H9 (cell line): ENCODE measurements around the gene DPM2. TPM values are rescaled to one million over a fixed set of nuclear protein-coding genes. Genes with fewer than 3 reads are reported as not detected.

ENCODE experiments used
- DNase-seq: peaks from one replicate; pipeline ENCODE4 v3.0.0-alpha.2; 2017
- H2AFZ ChIP-seq: one replicate; pipeline ENCODE4 v1.6.1; 2013; ENCODE audit warnings: mild to moderate bottlenecking, low read length, control low read depth, moderate library complexity
- H2AK5ac ChIP-seq: 2 replicates; pipeline ENCODE4 v1.6.1; 2013; ENCODE audit warnings: low read length, control low read depth, mixed read lengths; ENCODE audit not compliant: insufficient read length
- H2BK120ac ChIP-seq: one replicate; pipeline ENCODE4 v1.6.1; 2013; ENCODE audit warnings: low read depth, mild to moderate bottlenecking, low read length, control low read depth, inconsistent platforms; ENCODE audit not compliant: poor library complexity, severe bottlenecking
- H2BK12ac ChIP-seq: 2 replicates; pipeline ENCODE4 v1.6.1; 2013; ENCODE audit warnings: low read length, control low read depth, mixed read lengths, low read depth; ENCODE audit not compliant: insufficient read length
- H2BK15ac ChIP-seq: 2 replicates; pipeline ENCODE4 v1.6.1; 2013; ENCODE audit warnings: low read depth, low read length, control low read depth
- H2BK20ac ChIP-seq: one replicate; pipeline ENCODE4 v1.6.1; 2013; ENCODE audit warnings: low read depth, mild to moderate bottlenecking, low read length, control low read depth, inconsistent platforms; ENCODE audit not compliant: poor library complexity, severe bottlenecking
- H2BK5ac ChIP-seq: 2 replicates; pipeline ENCODE4 v1.6.1; 2013; ENCODE audit warnings: low read length, control low read depth, mixed read lengths; ENCODE audit not compliant: insufficient read length
- H3K14ac ChIP-seq: 2 replicates; pipeline ENCODE4 v1.6.1; 2013; ENCODE audit warnings: low read length, control low read depth; ENCODE audit not compliant: insufficient read depth
- H3K18ac ChIP-seq: 2 replicates; pipeline ENCODE4 v1.6.1; 2013; ENCODE audit warnings: low read depth, mild to moderate bottlenecking, mixed read lengths, low read length, control low read depth; ENCODE audit not compliant: insufficient read length
- H3K23ac ChIP-seq: 2 replicates; pipeline ENCODE4 v1.6.1; 2013; ENCODE audit warnings: low read length, control low read depth, mixed read lengths, low read depth; ENCODE audit not compliant: insufficient read length
- H3K23me2 ChIP-seq: 2 replicates; pipeline ENCODE4 v1.6.1; 2013; ENCODE audit warnings: low read depth, mild to moderate bottlenecking, mixed read lengths, low read length, control low read depth; ENCODE audit not compliant: insufficient read length, poor library complexity, severe bottlenecking
- H3K27ac ChIP-seq: 2 replicates; pipeline ENCODE4 v1.5.1; 2013; ENCODE audit warnings: low read length, control low read depth, mixed read lengths, low read depth; ENCODE audit not compliant: insufficient read length
- H3K27me3 ChIP-seq: 2 replicates; pipeline ENCODE4 v1.6.1; 2013; ENCODE audit warnings: low read length, control low read depth, inconsistent platforms; ENCODE audit not compliant: insufficient read depth
- H3K4ac ChIP-seq: 2 replicates; pipeline ENCODE4 v1.6.1; 2013; ENCODE audit warnings: low read depth, mild to moderate bottlenecking, control low read depth, inconsistent platforms, low read length, moderate library complexity
- H3K4me1 ChIP-seq: 2 replicates; pipeline ENCODE4 v1.6.1; 2013; ENCODE audit warnings: low read length, control low read depth, inconsistent platforms; ENCODE audit not compliant: insufficient read depth
- H3K4me2 ChIP-seq: 2 replicates; pipeline ENCODE4 v1.6.1; 2013; ENCODE audit warnings: low read length, control low read depth, mixed read lengths; ENCODE audit not compliant: insufficient read length, insufficient read depth
- H3K56ac ChIP-seq: 2 replicates; pipeline ENCODE4 v1.6.1; 2013; ENCODE audit warnings: low read depth, mild to moderate bottlenecking, mixed read lengths, low read length, control low read depth; ENCODE audit not compliant: insufficient read length
- H3K79me1 ChIP-seq: 2 replicates; pipeline ENCODE4 v1.6.1; 2013; ENCODE audit warnings: low read depth, mild to moderate bottlenecking, moderate library complexity, low read length, control low read depth, inconsistent platforms; ENCODE audit not compliant: insufficient read depth, poor library complexity, severe bottlenecking
- H3K79me2 ChIP-seq: 2 replicates; pipeline ENCODE4 v1.6.1; 2013; ENCODE audit warnings: low read length, control low read depth, inconsistent platforms; ENCODE audit not compliant: insufficient read depth
- H3K9ac ChIP-seq: 2 replicates; pipeline ENCODE4 v1.6.1; 2013; ENCODE audit warnings: low read length, control low read depth, mixed read lengths; ENCODE audit not compliant: insufficient read length; ENCODE audit errors: extremely low read depth
- H3K9me3 ChIP-seq: one replicate; pipeline ENCODE4 v1.6.1; 2013; ENCODE audit warnings: low read depth, low read length, inconsistent platforms; ENCODE audit not compliant: control insufficient read depth
- H3T11ph ChIP-seq: one replicate; pipeline ENCODE4 v1.6.1; 2013; ENCODE audit warnings: mild to moderate bottlenecking, low read length, control low read depth, inconsistent platforms
- H4K20me1 ChIP-seq: one replicate; pipeline ENCODE4 v1.6.1; 2013; ENCODE audit not compliant: control insufficient read depth, insufficient read length, insufficient read depth
- H4K5ac ChIP-seq: 2 replicates; pipeline ENCODE4 v1.6.1; 2013; ENCODE audit warnings: low read depth, mild to moderate bottlenecking, mixed read lengths, low read length, control low read depth; ENCODE audit not compliant: insufficient read length
- H4K8ac ChIP-seq: replicated peaks from 2 replicates; pipeline ENCODE4 v1.6.1; 2013; ENCODE audit warnings: low read length, control low read depth, mixed read lengths, low read depth; ENCODE audit not compliant: insufficient read length
- H4K91ac ChIP-seq: 2 replicates; pipeline ENCODE4 v1.6.1; 2013; ENCODE audit warnings: low read depth, mild to moderate bottlenecking, moderate library complexity, mixed read lengths, low read length, control low read depth; ENCODE audit not compliant: insufficient read length
- H3K27ac Mint-ChIP-seq, 3 experiments: 2 replicates in 2 of 3; 3 replicates in 1 of 3; pipeline ENCODE4 v1.8.0; 2020 to 2021; ENCODE audit warnings: mixed read lengths in 3 of 3, mild to moderate bottlenecking in 1 of 3, moderate library complexity in 1 of 3
- H3K27me3 Mint-ChIP-seq: 2 replicates; pipeline ENCODE4 v1.8.0; 2021; ENCODE audit warnings: low read depth, mild to moderate bottlenecking, moderate library complexity, mixed read lengths
- H3K36me3 Mint-ChIP-seq, 3 experiments: 2 replicates in 2 of 3; 3 replicates in 1 of 3; pipeline ENCODE4 v1.8.0; 2020 to 2021; ENCODE audit warnings: low read depth in 3 of 3, mixed read lengths in 3 of 3; ENCODE audit not compliant: insufficient read depth in 1 of 3
- H3K4me1 Mint-ChIP-seq, 2 experiments: 2 replicates each; pipeline ENCODE4 v1.8.0; 2020; ENCODE audit warnings: mixed read lengths in 2 of 2
- H3K4me3 Mint-ChIP-seq, 2 experiments: 2 replicates in 1 of 2; 3 replicates in 1 of 2; pipeline ENCODE4 v1.8.0; 2020 to 2021; ENCODE audit warnings: mild to moderate bottlenecking in 2 of 2, mixed read lengths in 2 of 2, moderate library complexity in 1 of 2
- H3K9me3 Mint-ChIP-seq, 2 experiments: 2 replicates in 1 of 2; 3 replicates in 1 of 2; pipeline ENCODE4 v1.8.0; 2020; ENCODE audit warnings: mild to moderate bottlenecking in 2 of 2, mixed read lengths in 2 of 2, moderate library complexity in 1 of 2
- WGBS: extraction: QIAGEN DNeasy Blood & Tissue Kit; methylation state at CpG from one replicate; pipeline ENCODE4 v1.1.7; 2013; ENCODE audit warnings: missing lambda C conversion rate, low lambda C conversion rate, mixed read lengths; ENCODE audit not compliant: insufficient read length; ENCODE audit errors: extremely low coverage; 5-methylcytosine and 5-hydroxymethylcytosine counted together
- total RNA-seq: library from RNA; stranded (reverse); gene quantifications from 2 replicates; pipeline ENCODE4 v1.2.1, GENCODE V29; 2021
- TF ChIP-seq, protein P1 (sequence below): fragments of 200-600 bp; sonication (generic); conservative IDR thresholded peaks from 3 replicates; pipeline ENCODE4 v1.8.0; 2021; ENCODE audit warnings: antibody characterized with exemption, mild to moderate bottlenecking

DPM2 gene
- total RNA-seq, 1 experiment from 2014 or later, result 46.1 TPM

DNA sequence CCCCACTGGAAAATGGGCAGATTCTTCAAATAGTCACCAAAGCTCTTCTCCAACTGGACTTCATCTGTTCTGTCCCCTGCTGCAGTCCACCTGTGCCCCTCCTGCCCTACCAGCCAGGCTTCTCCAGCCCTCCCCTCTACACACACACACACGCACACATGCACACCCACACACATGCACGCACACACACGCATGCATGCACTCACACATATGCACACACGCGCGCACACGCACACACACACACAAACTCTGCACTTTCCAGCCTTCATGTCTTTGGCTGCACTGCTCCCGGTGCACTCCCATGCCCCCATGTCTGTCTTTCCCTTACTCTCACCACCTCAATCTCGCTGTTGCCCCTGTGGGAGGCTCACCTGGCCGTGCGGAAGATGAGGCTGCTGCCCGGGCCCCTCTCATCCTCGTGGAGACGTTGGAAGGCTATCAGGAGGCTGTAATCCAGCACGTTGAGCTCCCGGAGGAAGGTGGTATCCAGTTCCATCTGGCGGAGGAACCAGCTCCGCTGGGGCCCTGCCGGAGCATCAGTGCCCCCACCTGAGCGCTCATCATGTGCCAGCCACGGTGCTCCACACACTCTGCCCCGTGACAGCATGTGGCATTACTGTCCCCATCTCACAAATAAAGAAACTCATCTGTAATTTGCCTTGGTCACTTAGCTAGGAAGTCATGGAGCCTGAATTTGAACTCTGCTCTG lies 12.8 kb downstream of the DPM2 start:
- no peak for DNase-seq
- H4K5ac ChIP-seq, result no peak overlapping the region
- no peak overlapping the region for H3K4ac ChIP-seq
- H2BK20ac ChIP-seq, result no peak overlapping the region
- no peak overlapping the region for H3K56ac ChIP-seq
- no peak overlapping the region for H2BK15ac ChIP-seq
- H3K27me3 ChIP-seq, result no peaks in the 10 kb centered on the region
- Mint-ChIP-seq H3K4me1 (peaks cover 8 to 22% of the 10 kb centered on the region in 2 experiments), H3K9me3 (no peaks in the 10 kb centered on the region; a peak in 1 of 5 replicates), H3K4me3 (peak overlapping the region in 1 of 2 experiments; percentile 19; a peak in 1 of 5 replicates), H3K27ac (no peak overlapping the region; a peak in 1 of 7 replicates), H3K27me3 (peaks cover 36% of the 10 kb centered on the region), H3K36me3 (peaks cover 2 to 6% (median 6%) of the 10 kb centered on the region in 3 experiments; a peak in 6 of 7 replicates)
- no peak overlapping the region for H3T11ph ChIP-seq
- no peak overlapping the region for H2AK5ac ChIP-seq
- peaks cover 12% of the 10 kb centered on the region for H3K23me2 ChIP-seq
- H3K14ac ChIP-seq, result no peak overlapping the region
- H2BK5ac ChIP-seq, result no peak overlapping the region
- TF ChIP-seq, protein P1, sequence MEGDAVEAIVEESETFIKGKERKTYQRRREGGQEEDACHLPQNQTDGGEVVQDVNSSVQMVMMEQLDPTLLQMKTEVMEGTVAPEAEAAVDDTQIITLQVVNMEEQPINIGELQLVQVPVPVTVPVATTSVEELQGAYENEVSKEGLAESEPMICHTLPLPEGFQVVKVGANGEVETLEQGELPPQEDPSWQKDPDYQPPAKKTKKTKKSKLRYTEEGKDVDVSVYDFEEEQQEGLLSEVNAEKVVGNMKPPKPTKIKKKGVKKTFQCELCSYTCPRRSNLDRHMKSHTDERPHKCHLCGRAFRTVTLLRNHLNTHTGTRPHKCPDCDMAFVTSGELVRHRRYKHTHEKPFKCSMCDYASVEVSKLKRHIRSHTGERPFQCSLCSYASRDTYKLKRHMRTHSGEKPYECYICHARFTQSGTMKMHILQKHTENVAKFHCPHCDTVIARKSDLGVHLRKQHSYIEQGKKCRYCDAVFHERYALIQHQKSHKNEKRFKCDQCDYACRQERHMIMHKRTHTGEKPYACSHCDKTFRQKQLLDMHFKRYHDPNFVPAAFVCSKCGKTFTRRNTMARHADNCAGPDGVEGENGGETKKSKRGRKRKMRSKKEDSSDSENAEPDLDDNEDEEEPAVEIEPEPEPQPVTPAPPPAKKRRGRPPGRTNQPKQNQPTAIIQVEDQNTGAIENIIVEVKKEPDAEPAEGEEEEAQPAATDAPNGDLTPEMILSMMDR, result no peak
- H2BK120ac ChIP-seq, result no peak overlapping the region
- H4K8ac ChIP-seq, result no peak overlapping the region
- H3K79me2 ChIP-seq, result no peaks in the 10 kb centered on the region
- no peaks in the 10 kb centered on the region for H3K79me1 ChIP-seq
- no peak overlapping the region for H4K91ac ChIP-seq
- H3K9me3 ChIP-seq, result no peaks in the 10 kb centered on the region
- no peak overlapping the region for H2AFZ ChIP-seq
- WGBS, result no CpG with 5 or more reads among the region's 22 CpGs
- H4K20me1 ChIP-seq, result no peaks in the 10 kb centered on the region
- no peak overlapping the region for H3K4me2 ChIP-seq
- no peak overlapping the region for H3K18ac ChIP-seq
- peaks cover 2% of the 10 kb centered on the region; the same call in 1 of the 2 replicates for H3K4me1 ChIP-seq
- H3K23ac ChIP-seq, result no peak overlapping the region
- no peak overlapping the region for H2BK12ac ChIP-seq
- H3K9ac ChIP-seq, result no peak overlapping the region
- H3K27ac ChIP-seq, result no peak overlapping the region
